Activated T-cell treated with anti-CD3 and anti-CD28 coated beads for 4 hours (primary cell): ENCODE data around the gene CCNY.
"Not testable (repeated sequence)": the region's sequence is repeated elsewhere in the genome, so short reads cannot be mapped to it uniquely, and the experiment has no call there.

Experiments
- DNase-seq: peaks from one replicate; pipeline ENCODE4 v3.0.0-alpha.2; 2020

Gene CCNY

DNA sequence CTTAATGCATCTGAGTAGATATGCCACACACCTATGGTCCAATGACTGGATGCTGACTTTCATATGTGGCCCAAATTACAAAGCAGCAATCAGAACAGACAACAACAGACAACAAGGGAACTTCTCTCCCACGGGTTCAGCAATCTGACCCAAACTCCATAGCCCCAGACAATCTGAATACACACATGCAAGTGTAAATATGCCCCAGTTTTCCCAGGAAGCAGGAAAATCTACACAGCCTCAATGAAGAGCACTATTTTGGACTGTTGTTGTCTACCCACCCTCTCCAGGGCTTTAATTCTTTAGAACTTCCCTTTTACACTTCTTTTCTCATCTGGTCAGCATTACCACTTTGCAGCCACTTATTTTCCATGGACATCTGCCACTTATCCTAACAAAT is 2.0 kb upstream of the CCNY start:
- no peak for DNase-seq

DNA sequence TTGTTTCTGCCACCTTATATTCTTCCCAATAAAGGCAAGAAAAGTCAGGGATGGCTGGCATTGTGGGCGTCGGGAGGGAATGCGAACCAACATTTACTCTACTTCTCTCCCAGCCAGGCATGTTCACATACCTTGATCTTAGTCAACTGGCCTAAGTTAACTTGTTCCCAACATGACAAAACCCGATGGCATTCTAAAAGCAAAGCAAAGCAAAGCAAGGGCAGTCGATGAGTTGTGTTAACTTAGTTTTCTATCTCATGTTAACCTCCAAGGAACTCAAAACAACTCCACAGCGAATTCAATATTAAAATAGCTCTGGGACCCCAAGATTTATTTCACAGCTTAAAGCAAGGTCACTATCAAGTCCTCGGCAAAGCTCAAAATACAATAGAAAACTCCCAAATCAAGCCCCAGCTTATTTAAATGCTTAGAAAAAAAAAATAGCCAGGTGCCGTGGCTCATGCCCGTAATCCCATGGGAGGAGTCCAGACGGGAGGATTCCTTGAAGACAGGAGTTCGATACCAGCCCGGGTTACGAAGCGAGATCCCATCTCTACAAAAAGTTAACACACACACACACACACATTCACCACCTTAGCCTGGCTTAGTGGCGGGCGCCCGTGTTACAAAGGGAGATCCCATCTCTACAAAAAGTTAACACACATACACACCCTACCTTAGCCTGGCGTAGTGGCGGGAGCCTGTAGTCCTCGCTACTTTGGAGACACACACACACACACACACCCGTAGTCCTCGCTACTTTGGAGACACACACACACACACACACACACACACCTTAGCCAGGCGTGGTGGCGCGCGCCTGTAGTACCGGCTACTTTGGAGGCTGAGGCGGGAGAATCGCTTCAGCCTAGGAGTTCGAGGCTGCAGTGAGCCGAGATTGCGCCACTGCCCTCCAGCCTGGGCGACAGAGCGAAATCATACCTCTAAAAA is 901 bp upstream of the CCNY start:
- peak; percentile 7 for DNase-seq

DNA sequence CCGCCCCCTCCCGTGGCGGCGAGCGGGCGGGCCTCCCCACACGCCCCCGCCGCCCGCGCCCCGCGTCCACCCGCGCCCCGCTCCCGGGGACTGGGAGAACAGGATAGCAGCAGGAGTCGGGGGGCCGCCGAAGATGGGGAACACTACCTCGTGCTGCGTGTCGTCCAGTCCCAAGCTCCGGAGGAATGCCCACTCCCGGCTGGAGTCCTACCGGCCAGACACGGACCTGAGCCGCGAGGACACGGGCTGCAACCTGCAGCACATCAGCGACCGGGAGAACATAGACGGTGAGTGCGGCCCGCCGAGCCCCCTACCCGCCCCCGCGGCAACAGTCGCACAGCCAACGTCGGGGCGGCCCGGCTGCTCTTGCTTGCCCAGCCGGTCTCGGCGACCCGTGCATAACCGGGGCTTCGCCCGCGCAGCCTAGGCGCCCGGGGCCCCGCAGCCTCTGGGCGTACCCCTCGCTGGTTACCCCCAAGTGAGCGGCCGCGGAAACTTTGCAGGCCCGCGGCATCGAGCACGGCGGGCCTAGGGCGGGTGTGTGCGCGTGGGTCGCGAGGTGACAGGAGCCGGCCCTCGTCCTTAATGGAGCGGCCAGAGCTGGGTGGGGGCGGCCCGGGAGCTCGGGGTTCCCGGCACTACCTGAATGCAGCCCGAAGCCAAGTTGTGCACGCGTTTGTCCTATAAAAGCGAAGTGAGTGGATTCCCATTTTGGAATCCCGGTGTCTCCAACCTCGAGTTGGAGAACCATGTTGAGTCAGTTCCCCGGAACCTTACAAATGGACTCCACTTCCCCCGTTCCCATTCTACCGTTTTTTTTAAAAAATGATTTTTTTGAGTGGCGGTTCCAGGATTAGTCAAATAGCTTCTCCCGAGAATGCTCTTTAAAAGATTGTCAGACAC is 863 bp downstream of the CCNY start:
- DNase-seq = peak; percentile 19

DNA sequence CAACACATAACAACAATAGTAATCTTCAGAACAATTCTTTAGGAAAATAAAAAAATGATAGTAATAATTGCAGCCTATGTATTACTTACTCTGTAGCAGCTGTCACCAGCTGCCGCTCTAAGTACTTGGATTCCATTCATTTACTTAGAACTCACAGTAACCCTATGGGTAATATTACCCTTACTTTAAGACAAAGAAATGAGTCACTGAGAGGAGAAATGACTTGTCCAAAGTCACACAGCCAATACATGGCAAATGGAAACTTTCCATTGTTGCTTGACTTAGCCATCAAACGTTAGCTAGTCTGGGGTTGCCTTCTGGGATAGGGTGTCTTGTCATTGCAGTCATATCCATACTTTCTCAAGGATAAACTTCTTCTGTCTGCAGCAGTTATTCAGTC is 3.6 kb downstream of the CCNY start:
- DNase-seq = no peak

DNA sequence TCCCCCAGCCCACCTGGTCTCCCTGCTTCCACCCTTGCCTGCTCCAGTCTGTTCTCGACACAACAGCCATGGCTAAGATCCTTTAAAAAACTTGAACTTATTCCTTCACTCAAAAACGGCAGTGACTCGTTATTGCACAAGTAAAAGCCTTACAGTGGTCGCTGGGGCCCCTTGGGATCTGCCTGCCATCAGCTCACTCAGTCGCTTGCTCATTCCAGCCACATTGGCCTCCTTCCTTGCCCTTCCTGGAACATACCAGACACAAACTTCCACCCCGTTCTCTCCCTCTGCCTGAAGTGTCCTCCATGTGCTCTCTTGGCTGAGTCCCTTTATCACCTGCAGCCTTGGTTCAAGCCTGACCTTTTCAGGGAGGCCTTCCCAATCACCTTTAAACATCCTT is 4.7 kb downstream of the CCNY start:
- DNase-seq = no peak

DNA sequence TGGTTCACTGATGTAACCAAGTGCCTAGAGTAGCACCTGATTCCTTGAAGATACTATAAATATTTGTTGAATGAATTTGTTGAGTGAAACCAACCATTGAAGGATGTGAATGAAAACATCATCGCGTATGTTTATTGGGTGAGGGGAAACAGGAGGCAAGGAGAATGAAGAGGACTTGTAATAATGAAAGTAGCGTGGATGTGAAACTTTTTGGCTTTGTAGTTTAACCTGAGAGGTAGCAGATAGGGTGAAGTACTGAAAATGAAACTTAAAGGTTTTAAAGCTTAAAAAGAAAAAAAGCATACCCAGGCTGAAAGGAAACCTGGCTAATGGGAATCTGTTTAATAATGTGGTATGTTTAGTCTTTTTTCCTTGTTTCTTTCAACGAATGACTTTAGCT is 5.2 kb downstream of the CCNY start:
- no peak for DNase-seq

DNA sequence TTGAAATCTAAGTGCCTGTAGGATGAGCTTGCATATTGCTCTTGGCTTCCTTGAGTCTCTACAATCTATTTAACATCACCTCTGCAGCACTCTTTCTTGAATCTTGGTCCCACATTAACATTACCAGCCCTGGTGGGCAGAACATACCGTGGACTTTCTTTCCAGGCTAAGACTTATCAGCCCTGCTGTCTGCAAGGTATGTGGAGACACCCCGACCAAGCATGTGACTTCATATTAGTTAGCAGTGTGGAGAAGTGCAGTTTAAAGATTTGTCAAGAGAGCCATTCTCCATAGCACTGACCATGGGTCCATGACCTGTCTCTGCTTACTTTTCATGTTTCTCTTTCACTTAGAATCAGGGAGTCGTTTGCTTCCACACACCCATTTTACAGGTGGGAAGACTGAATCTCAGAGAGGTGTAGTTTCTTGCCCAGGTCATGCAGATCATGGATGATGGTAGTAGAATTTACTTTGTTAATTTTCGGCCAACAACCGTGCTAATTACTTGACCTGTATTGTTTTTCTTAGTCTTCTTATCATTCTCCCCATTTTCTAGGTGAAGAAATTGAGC is 6.0 kb downstream of the CCNY start:
- no peak for DNase-seq

DNA sequence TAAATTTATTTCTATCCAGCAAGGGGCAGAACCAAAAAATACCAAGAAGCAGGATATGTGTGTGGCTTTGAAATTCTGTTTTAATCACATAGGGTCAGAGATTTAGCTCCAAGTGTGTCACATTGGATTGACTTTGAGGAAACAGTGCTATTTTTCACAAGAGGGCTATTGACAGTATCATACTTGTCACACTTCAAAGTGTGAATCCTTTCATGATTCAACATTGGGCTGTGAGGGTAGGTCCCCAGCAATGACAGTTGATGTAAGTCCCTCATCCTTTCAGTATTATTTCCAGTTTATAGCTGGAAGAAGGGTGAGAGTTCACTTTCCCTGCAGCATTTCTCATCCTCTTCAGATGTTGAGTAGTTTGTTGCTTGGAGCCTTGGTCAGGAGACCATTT is 7.4 kb downstream of the CCNY start:
- no peak for DNase-seq

DNA sequence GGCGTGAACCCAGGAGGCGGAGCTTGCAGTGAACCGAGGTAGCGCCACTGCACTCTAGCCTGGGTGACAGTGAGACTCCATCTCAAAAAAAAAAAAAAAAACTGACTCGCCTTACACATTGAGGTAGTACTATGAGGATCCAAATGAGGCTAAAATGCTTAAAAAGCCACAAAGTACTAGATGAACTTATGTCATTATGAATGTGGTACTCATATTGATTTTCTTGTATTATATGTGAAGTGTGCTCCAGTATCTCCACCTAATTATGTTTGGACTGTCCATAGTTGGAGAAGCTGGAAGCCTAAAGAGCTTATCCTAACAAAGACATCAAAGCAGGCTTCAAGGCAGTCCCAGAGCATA is 9.1 kb downstream of the CCNY start:
- no peak for DNase-seq

DNA sequence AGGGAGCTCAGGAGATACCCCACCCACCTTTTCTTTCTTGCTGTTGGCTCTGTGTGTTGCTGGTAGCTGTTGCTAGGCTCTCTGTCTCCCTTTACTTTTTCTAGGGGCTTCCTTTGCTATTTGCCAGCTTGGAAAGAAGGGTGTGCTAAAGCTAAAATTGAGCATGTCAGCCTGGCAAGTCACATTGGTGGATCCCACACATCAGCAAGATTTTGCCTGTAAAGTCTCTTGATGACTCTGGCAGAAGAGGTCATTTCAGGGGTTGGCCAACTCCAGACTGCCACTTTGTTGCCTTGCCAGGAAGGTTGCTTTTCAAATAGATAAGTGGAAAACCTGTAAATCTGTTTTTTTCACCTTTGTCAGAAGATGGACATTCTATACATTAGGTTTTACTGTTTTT is 9.9 kb downstream of the CCNY start:
- DNase-seq = no peak

DNA sequence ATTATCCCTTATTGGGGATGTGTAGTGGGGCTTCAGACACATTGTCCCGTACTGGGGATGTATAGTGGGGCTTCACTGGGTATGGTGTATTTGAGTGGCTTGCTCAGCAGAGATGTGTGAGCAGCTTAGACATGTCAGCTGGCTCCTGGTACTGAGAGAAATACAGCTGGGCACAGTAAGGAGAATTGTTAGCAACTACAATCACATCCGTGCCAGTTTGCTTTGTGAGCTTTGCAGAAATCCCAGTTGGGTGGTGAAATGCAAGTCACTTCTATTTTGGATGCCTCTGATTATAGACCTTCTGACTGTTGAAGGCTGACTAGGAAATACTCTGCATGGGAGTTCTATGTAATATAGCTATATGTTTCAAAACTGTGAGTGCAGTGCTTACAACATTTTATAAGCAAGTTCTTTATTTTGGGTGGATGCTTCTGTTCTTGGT is 10.8 kb downstream of the CCNY start:
- no peak for DNase-seq

DNA sequence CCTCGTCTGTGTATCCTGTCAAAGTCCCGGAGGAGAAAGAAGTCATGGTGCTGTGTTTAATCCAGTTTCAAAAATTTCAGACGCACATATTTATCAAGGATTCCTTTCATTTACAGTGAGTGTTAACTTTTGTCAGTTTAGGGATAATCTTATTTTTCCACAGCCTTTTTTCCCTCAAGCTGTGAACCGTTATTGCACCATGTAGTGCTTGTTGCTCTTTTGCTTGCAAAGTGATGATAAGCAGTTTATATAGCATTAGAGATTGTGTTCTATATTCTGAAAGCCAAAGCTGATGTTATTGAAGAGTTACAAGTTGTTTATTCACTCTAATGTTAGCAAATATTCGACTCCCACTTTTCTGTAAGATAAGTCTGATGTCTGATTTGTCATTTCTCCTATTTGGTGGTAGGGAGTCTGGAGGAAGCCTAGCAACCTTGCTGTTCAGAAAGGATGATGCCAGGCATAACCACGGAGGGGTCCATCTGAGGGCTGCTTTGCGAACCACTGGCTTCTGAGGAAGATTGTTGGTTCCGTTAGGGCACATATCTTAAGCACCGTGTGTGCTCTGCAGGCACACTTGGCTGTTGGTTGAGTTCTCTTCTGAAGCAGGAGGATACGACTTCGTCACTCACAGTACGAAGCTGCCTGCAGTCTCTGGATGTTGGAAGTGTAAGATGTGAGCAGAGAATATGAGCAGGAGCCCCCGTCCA is 11.7 kb downstream of the CCNY start:
- DNase-seq = no peak

DNA sequence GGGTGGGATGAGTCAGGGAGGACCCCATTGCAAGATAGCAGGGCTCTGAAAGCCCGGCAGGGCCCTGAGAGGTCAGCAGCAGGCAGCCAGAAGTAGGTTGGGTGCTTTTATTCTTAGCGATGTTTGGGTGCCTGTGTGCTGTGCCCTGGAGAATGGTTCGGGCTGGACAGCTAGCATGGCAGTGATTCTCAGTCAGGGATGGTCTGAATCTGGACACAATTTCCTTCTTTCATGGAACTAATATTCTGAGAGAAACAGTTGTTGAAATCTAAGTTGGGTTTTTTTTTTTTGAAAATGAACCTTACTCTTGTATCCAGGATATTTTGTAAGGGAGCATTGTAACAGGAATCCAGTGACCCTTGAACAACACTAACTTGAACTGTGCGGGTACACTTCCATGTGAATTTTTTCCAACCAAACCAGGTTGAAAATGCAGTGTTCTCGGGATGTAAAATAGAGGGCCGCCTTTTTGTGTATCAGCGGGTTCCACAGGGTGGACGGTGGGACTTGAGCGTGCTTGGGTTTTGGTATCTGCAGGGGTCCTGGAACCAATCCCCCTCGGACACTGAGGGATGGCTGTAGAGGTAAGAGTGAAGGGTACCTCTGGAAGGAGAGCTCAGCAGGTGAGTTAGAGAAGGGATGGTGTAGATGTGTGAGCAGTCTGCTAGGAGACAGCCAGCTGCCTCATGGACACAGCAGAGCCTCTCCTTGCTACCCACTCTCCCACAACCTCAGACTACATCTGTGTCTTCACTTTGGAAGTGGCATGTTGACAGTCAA is 12.5 kb downstream of the CCNY start:
- no peak for DNase-seq

DNA sequence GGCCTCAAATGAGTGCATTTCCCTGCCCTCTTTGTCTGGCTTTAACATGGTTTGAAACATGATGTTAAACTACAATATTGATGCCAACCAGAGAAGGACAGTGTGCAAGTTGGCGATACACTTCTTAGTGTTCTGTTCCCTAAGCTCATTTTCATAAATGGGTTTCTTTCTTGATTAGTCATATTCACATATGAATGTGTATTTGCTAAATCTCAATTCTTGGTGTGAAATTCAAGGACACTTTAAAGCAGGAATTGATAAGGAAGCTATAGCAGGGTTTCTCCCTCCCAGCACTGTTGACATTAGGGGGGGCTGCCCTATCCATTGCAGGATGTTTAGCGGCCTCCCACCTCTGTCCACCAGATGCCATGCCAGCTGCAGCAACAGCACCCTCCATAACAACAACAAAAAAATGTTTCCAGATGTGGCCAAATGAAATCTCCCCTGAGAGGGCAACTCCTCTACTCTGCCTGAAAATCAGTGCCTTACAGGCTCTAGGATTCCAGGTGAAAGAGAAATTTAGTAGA is 13.1 kb downstream of the CCNY start:
- DNase-seq = no peak

DNA sequence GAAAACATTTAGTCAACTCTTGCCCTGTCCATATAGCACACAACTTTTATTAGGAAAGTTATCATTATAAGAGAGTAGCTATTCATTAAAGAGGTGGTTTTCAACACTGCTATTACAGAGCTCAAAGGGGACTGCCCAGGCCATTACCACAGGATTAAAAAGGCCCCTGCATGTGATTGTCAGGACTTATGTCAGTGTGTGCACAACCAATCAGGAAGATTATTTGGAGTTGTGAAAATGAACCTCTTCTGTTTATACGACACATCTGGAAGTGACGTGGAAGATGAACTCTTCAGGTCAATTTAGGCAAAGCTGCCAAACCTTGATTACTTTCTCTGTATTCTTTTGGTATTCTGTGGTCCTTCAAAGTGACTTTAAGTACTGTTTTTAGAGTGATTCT is 14.7 kb downstream of the CCNY start:
- no peak for DNase-seq

DNA sequence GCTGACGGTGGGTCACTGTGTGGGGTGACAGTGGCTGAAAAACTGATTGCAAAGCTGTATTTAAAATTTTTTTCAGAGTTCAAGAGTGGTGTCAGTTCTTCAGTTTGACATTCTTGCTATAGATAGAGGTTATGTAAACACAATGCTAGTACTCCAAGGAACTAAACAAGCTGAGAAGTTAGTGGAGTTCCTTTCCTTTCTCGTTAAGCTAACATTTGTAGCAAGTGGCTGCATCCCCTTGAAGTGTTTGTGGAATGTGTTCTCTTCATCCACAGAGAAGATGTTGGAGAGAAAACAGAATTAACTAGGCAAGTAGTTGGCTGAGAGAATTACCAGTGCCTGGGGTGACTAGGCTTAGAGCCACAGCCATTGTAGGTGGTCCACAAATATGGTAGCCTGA is 15.8 kb downstream of the CCNY start:
- DNase-seq = no peak

DNA sequence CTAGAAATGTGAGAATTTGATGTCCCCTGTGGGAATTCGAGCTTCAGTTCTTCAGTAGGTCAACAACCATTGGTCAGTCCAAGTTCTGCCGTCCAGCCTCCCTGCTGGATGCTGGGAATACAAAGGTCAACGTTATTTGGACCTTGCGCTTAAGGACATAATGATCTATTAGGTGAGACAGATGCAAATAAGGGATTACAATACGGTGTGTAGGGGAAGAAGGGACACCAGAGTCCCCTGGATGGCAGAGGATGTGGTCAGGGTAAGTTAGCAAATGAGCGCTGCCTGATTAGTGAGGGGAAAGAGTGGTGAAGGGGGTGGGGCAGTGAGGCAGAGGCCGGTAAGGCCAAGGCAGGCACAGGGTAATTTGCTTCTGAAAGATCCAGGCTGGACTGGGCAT is 16.2 kb downstream of the CCNY start:
- no peak for DNase-seq

DNA sequence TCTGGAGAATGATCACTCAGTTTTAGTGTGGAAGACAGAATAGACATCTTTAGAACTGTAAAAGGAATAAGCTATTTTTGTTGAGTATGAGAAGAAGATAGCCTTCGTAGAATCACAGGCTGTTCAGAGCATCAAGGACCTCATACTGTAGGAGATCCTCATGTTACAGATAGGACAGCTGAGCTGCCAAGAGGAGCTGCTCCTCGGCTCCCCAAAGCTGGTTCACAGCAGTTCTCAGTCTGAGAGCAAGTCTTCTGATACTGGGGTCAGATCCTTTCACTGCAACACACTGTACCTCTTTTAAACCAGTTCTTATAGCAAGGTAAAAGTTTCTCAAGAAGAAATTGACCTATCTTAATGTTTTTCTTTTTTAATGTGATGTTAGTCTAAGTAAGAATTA is 17.1 kb downstream of the CCNY start:
- no peak for DNase-seq

DNA sequence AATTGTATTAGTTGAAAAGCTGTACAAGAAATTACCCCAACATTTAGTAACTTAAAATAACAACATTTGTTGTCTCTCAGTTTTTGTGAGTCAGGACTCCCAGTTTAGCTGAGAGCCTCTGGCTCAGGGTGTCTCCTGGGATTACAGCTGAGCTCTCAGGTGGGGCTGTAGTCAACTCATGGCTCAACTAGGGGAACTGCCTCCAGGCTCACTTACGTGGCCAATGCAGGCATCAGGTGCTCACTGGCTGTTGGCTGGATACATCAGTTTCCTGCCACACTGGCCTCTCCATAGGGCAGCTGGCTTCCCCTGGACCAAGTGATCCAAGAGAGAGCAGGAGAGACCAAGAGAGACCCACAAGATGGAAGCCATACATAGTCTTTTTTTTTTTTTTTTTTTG is 17.5 kb downstream of the CCNY start:
- no peak for DNase-seq

DNA sequence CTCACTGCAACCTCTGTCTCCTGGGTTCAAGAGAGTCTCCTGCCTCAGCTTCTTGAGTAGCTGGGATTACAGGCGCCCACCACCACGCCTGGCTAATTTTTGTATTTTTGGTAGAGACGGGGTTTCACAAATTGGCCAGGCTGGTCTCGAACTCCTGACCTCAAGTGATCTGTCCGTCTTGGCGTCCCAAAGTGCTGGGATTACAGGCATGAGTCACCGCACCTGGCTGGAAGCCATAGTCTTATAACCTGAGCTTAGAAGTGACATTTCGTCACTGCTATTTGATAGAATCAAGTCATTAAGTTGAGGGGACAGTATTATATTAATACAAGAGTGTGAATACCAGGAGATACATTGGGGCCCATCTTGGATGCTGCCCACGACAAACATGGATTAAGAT is 17.9 kb downstream of the CCNY start:
- not testable (repeated sequence) for DNase-seq

DNA sequence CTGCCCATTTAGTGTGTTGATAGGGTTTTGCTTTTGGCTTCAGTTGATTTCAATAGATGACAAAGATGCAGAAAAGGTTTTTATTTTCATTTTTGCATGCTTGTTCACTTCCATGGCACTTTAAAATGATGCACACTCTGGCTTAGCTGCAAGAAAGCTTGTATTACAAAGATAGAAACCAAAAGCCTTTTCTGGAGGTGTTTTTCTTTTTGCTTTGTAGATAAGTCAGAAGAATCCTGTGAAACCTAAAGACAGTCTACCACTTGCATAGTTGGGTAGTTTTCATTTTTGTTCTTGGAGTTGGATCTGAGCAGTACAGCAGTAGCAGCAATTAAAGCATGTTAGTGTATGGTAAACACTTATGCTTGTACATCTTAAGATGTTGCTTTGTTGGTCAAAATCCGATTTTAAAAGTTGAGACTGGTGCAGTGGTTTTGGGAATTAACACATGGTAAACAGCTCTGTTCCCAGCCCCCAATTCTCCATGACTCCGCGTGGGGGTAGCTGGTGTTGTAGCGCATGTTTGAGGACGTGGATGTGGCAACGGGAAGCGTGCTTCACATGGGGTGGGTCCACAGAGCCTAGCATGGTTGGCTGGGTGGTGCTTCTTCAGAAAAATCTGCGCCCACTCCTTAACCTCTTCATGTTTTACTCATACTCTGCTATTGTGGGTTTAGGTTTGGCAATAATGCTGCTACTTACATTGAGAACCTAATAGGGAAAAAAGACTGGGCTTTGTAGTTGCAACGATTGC is 19.8 kb downstream of the CCNY start:
- DNase-seq = no peak
